ENCODE results near the gene NME4. TPM values are rescaled to one million over a fixed set of nuclear protein-coding genes. Genes with fewer than 3 reads are reported as not detected.
"Not testable (repeated sequence)": the region's sequence is repeated elsewhere in the genome, so short reads cannot be mapped to it uniquely, and the experiment has no call there.

NME4 gene
- total RNA-seq, 1 donor from 2014 or later = 121 TPM

DNA sequence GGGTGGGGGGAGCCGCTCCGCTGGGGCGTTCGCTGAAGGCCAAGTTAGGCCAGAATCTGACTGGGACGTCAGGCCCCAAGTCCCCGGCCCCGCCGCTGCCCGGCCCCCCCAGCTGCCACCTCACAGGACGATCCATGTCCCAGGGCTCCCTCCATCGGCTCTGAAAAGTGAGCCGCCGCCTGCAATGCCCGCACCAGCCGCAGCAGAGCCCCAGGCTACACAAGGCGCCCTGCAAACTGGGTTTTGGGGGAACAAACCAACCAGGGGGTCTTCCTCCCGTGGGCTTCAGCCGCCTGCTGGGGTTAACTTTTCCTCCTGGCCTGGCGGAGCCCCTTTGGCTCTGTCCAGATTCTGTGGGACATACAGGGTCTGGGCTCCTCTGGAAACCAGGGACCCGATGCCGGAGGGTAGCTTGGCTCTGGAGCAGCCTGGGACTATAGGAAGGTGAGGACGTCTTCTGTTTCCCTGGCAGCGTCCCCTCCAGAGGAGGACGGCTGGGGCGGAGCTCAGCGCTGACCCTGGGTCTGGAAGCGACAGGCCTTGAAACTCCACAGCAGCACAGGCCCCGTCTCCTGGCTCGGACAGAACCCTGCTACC is 835 bp downstream of the NME4 start:
- DNase-seq (ENCODE audit: low spot score) = peak; percentile 87

DNA sequence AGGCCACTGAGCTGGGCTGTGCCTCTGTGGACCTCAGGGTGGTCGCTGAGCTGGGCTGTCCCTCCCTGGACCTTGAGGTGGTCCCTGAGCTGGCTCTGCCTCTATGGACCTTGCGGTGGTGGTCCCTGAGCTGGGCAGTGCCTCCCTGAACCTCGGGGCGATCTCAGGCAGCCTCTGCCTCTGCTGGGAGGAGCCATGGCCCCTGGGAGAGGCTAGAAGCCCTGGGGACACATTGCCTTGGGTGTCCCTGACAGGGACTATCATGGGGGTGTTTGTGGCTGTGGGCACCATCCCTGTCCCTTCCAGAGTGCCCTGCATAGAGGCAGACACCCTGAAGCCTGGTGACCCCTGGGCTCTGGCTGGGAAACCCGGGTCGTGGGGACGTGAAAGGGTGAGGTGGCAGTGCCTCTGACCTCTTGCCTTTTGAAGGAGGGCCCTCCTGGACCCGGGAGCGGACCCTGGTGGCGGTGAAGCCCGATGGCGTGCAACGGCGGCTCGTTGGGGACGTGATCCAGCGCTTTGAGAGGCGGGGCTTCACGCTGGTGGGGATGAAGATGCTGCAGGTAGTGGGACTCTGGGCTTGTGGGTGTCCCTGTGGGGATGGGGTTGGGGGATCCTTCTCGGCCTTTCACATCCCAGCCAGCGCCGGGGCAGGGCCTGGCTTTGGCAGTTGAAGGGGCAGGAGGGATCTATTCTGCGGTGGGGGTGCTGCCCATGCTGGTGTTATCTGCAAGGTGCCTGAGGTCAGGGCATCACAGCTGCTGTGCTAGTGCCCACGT is 1.8 kb downstream of the NME4 start:
- DNase-seq (ENCODE audit: low spot score) = no peak

DNA sequence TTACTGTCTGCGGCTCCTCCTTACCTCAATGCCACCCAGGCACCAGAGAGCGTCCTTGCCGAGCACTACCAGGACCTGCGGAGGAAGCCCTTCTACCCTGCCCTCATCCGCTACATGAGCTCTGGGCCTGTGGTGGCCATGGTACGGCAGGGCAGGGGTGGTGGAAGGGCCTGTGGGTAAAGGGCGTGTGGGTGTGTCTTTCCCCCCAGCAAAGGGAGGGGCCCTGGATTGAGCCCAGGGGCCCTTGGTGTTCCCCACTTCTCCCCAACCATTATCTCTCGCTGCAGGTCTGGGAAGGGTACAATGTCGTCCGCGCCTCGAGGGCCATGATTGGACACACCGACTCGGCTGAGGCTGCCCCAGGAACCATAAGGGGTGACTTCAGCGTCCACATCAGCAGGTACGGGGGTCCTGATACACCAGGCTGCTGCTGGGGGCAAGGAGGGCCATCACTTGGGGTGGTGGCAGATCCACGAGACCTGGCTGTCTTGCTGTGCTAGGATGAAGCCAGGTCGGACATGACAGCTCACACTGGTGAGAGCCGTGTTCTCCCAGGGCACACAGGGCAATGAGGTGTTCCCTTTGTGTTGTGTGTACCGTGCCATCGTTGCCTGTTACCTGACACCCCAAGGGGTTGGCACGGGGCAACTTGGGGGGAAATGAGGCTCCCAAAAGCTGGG is 2.5 kb downstream of the NME4 start:
- no peak for DNase-seq (ENCODE audit: low spot score)

DNA sequence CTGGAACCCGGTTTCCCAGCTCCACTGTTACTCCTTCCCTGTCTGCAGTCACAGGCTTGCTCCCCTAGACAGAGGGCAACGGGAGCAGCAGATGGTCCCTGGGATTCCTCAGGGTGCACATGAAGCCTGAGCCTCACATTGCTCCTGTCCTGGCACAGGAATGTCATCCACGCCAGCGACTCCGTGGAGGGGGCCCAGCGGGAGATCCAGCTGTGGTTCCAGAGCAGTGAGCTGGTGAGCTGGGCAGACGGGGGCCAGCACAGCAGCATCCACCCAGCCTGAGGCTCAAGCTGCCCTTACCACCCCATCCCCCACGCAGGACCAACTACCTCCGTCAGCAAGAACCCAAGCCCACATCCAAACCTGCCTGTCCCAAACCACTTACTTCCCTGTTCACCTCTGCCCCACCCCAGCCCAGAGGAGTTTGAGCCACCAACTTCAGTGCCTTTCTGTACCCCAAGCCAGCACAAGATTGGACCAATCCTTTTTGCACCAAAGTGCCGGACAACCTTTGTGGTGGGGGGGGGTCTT is 3.1 kb downstream of the NME4 start:
- no peak for DNase-seq (ENCODE audit: low spot score)

DNA sequence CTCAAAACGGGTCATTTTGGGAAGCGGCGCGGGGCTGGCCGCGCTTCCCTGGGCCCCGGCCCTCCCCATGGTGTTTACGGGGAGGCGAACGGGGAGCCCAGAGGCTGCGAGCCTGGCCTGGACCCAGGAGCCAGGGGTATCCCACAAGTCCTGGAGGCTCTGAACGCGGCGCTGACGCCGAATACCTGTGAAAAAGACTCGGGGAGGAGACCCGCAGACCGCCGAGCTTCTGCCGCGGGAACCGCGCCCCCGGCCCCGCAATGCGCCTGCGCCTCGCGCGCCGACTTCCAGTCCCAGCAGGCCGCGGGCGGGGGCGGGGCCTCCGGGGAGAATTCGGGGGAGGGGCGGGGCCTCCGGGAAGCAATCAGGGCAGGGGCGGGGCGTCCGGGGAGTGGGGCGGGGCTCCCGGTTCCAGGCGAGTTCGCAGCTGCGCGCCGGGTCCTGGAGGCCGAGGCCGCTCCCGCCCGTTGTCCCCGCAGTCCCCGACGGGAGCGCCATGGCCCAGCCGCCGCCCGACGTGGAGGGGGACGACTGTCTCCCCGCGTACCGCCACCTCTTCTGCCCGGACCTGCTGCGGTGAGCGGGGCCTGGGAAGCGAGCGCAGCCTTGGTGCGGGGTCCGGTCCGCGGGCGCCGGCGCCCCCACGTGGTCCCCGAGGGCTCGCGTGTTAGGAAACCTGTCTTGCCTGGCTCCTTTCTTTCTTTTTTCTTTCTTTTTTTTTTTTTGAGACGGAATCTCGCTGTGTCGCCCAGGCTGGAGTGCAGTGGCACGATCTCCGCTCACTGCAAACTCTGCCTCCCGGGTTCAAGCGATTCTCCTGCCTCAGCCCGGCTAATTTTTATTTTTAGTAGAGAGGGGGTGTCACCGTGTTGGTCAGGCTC is 4.7 kb downstream of the NME4 start, which contains the start of gene DECR2:
Gene DECR2 (plus strand): TSS at position 418 of the 881 bp plus-strand sequence. CDS start 79 bp downstream, at position 497.
- DNase-seq (ENCODE audit: low spot score) = peak; percentile 97

DNA sequence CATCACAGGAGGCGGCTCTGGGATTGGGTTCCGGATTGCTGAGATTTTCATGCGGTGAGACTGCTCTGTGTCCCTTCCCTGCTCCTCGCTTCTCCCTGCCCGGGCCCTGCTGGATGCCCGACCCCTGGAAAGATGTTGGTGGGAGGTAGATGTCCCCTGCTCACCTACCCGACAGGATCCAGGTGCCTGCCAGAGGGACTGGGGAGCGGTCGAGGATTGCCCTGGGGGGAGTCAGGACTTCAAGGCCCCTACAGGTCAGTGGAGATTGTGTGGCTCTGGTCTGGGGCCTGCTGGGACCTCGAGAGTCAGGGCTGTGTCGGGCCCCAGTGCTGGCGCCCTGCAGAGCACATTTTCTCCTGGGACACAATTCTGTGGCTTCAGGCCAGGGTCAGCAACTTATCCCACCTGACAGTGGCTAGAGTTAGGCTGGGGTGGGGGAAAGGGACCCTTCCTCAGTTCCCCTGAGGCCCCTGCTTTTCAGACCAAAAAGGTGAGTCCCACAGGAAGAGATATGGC is 8.0 kb downstream of the NME4 start:
- DNase-seq (ENCODE audit: low spot score) = no peak

DNA sequence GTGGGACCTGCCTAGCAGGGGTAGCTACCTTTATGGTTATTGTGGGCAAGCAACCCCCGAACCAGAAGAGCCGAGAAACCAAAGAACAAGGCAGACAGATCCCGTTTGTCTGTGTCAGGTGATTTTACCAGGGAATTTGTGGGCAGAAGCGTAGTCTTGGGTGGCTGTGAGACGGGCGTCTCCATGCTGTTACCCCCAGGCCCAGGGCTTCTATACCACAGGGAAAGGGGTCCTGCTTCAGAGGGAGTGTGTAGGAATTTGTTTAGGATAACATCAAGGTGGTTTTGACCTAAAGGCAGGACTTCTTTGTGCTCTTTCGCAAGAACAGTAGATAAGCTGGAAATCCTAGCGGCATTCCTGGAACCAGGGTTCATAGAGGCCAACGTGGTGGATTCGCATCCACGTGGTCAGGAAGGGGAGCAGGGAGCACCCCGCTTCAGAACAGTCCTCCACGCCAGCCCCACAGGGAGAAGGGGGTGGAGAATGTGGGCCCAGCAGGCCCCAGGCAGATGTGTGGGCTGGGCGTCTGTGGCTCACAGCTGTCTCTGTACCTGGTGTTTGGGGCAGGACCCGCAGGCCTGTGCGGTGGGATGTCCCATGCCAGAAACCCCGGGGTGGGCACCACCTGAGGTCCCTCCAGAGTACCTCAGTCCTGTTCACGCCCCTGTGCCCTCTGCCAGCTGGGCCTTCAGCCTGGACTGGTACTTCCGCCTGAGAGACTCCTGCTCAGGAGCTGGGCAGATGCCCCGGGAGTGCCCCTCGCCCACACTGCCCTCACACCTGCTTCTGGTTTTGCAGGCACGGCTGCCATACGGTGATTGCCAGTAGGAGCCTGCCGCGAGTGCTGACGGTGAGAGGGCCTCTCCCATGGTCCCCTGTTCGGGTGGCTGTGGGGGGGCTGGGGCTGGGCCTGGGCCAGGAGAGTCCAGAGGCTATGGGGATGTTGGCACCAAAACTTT is 8.8 kb downstream of the NME4 start:
- DNase-seq (ENCODE audit: low spot score) = no peak

DNA sequence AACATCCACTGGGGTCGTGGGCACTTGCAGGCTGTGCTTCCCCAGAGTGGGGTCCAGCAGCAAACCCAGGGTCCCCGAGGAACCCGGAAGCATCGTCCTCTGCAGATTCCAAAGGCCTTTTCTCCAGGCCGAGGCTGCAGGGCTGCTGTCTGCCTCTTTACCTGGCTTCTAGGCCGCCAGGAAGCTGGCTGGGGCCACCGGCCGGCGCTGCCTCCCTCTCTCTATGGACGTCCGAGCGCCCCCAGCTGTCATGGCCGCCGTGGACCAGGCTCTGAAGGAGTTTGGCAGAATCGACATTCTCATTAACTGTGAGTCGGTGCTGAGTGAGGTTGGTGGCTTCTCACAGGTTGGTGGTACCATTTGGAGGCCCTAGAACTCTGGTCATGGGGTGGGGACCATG is 10.3 kb downstream of the NME4 start:
- no peak for DNase-seq (ENCODE audit: low spot score)

DNA sequence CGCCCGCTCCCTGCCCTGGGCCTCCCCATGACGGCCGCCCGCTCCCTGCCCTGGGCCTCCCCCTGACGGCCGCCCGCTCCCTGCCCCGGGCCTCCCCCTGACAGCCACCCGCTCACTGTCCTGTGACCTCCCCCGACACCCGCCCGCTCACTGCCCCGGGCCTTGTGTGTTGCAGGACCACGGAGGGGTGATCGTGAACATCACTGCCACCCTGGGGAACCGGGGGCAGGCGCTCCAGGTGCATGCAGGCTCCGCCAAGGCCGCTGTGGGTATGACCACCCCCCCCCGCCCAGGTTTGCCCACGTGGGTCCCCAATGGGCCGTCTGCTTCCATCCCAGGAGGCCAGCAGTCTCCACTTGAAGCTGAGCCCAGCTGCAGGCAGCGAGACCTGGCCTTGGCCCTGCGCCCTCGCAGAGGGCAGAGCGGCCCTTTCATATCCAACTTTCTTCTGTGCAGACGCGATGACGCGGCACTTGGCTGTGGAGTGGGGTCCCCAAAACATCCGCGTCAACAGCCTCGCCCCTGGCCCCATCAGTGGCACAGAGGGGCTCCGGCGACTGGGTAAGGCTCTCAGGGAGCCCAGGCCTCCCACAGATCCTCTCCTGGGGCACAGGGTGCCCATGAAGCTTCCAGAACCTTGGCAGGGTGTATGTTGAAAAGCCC is 13.6 kb downstream of the NME4 start:
- DNase-seq (ENCODE audit: low spot score) = no peak

DNA sequence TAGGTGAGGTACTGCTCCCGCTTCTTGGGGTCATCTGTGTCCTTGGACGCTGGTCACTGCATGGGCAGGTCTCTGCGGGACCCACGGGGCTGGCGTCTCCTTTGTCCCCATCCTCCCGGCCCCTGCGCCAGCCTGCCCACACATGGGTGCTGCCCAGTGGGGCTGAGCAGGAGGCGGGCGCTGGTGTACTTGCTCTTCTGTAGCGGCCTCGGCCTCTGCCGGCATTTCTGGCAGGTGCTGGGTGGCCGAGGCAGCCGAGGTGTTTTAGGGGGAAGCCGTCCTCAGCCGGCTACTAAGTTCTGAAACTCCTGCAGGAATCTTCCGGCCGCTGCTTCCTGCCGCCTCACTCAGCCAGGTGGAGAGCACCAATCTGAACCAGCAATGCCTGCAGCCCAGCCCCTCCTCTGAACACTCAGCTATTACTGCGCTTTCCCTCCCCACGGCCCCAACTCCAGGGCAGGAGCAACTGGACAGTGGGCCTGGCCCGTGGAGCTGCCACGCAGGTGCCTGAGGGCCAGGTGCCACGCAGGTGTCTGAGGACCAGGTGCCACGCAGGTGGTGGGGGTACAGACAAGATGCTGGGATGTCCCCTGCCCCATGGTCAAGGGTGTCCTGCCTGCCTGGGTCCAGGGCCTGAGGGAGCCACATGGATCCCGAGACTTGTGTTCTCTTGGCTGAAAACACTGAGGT is 14.7 kb downstream of the NME4 start:
- no peak for DNase-seq (ENCODE audit: low spot score)

DNA sequence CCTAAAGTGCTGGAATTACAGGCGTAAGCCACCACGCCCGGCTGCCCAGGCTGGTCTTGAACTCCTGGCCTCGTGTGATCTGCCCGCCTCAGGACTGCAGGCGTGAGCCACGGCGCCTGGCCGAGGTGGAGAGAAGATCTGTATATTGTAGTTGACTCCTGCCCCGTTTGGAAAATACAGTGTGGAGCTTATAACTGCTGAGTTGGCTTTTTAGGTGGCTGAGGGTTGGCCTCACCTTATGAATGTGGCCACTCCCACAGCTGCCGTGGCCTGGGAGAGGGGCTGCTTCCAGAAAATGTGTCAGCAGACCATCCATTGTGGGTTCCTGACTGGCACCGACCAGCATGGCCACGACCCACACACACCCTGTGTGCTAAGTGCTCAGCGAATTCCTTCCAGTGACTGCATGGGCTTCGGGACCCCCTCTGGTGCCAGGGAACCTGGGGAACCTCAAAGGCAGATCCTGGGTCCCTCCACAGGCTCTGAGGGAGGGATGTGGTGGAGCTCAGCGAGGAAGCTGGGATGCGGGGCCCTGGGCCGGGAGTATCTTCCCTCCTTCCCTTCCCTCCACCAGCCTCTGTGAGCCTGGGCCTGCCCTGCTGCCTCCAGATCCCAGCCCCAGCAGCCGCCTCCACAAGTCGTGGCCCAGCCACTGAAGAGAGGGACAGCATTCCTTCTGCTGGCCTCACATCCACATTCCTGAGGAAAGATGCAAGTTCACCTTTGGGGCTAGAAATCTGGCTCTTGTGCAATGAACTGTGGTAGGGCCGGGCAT is 17.6 kb downstream of the NME4 start:
- no peak for DNase-seq (ENCODE audit: low spot score)

DNA sequence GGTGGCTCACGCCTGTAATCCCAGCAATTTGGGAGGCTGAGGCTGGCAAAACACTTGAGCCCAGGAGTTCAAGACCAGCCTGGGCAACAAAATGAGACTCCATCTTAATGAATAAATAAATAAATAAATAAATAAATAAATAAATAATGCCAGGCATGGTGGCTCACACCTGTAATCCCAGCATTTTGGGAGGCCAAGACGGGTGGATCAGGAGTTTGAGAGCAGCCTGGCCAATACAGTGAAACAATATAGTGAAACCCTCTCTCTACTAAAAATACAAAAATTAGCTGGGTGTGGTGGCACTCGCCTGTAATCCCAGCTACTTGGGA is 18.1 kb downstream of the NME4 start:
- not testable (repeated sequence) for DNase-seq (ENCODE audit: low spot score)

DNA sequence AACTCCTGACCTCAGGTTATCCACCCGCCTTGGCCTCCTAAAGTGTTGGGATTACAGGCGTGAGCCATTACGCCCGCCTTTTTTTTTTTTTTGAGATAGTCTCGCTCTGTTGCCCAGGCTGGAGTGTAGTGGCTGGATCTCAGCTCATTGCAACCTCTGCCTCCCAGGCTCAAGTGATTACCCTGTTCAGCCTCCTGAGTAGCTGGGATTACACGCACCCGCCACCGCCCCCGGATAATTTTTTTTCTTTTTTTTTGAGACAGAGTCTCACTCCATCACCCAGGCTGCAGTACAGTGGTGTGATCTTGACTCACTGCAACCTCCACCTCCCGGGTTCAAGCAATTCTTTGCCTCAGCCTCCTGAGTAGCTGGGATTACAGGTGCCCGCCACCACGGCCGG is 25.2 kb downstream of the NME4 start:
- DNase-seq (ENCODE audit: low spot score) = not testable (repeated sequence)

DNA sequence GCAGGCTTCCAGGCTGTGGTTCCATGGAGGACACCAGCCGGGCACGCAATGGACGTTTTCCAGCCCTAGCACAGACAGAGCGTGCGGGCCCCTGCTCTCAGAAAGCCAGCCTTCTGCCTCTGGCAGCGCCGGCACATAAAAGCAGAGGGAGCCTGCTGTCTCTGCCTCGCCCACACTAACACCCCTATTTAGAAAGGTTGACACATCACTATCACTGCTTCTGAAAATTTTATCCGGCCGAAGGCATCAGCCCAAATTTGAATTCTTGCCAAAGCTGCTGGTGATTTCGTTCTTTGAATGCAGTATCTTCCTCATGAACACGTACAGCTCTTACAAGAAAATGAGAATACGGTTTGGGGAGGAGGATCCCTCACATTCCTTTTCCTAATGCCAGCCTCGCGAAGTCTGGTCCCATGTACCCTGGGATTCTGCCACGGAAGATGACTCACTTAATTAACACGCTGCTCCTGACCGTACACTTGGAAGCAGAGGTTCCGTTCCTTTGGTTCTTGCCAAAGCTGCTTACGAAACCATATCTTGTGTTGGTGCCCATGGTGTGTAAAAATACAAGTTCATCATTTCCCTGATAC is 27.1 kb downstream of the NME4 start:
- DNase-seq (ENCODE audit: low spot score) = peak; percentile 78

DNA sequence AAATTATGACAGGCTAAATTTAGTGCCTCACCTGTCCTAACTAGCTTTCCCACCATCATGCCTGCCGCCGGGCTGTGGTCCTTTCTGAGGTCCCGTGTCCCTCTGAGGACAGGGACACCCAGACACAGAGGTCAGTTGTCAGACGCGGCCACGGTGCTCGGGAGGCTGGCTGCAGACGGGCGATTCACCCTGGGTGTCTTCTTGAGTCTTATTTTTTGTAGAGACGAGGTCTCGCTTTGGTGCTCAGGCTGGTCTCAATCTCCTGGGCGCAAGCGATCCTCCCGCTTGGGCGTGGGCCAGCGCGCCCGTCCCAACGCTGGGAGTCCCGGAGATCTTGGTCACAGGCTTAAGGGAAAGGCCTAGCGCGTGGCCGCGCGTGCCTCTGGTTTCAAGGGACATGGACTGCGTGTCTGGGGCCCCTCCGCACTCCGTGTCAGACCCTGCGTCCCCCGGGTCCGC is 27.7 kb downstream of the NME4 start:
- DNase-seq (ENCODE audit: low spot score) = peak; percentile 56

DNA sequence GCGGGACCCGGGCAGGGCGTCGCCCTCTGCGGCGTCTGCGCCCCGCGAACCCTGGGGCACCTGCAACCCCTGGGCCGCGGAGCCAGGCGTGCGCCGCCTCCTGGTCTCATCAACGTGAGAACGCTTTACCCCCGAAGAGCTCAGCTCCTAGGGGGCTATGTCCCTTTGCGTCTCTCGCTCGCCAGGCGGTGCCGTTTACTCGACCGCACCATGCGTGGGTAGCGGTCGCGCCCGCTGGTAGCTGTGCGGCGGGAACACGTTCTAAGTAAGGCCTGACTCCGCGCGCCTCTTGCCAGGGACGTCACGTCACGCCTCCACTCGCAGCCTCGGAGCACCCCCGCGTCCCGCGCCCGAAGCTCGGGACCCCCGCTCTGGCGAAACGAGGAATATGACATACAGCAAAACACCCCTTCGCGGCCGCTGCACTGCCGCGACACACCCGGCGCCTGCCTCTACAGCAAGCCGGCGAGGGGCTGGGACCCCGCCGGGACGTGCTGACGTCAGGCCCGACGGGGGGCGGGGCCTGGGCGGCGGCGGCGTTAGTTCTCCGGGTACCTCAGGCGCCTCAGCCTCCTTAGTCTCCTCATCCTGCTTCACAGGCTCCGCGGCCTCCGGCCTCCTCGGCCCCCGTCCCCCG is 28.2 kb downstream of the NME4 start, which contains the start of gene RAB11FIP3:
Gene RAB11FIP3 (plus strand): TSS at position 568 of the 637 bp plus-strand sequence. CDS start 358 bp downstream, outside the sequence.
- DNase-seq (ENCODE audit: low spot score) = peak; percentile 82

DNA sequence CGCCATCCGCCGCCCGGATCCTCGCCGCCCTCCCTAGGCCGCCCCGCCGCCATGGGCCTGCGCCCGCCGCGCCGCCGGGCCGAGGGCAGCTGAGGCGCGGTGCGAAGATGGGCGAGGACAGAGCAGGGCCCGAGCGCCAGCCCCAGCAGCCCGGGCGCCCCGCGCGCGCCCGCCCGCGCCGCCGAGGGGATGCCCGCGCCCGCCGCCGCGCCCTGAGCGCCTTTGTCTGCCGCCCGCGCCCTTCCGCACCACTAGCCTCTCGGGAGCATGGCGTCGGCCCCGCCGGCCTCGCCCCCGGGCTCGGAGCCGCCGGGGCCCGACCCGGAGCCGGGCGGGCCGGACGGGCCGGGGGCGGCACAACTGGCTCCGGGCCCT is 28.7 kb downstream of the NME4 start:
- DNase-seq (ENCODE audit: low spot score) = no peak
